Astrocyte of the hippocampus (primary cell): ENCODE results near the gene PDE6D.
"Not testable (repeated sequence)": the region's sequence is repeated elsewhere in the genome, so short reads cannot be mapped to it uniquely, and the experiment has no call there.

Experiments
- DNase-seq: peaks from one replicate; pipeline ENCODE4 v3.0.0; 2011; ENCODE audit warnings: low read depth, low spot score

The PDE6D gene

DNA sequence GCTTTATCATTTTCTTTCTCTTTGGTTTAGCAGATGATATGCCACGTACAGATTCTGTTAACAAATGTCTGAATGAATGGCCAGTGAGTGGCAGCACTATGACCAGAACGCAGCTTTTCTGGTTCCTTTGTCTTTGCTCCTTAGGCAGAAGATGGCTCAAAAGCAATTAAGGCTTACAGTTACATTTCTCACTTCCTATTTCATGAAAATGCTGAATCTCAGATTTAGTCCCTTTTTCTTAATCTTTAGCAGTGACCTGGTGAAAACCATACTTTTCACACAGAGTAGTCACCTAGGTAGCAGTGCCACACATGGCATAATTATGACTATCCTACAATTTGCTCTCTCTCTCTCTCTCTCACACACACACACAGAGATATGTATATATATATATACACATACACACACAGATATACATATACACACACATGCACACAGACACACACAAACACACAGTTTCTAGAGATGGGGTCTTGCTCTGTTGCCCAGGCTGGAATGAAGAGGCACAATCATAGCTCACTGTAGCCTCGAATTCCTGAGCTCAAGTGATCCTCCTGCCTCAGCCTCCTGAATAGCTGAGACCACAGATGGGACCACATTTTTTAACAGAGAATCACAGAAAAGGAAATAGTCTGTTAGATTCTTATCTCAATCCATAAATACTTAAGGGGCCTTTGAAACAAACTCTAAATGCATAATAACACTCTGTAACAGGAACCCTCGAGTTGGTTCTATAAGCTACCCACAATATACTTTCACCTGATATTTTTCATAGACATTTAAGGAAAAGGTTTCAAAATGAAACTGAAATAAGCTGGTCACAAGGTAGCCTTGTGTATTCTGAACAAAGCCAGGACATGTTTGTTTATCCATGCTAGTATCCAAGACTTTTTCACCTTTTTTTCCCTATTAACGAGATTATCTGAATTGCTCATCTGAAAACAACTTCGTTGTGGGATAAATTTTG lies 11.6 kb downstream of the PDE6D start:
- DNase-seq = no peak

DNA sequence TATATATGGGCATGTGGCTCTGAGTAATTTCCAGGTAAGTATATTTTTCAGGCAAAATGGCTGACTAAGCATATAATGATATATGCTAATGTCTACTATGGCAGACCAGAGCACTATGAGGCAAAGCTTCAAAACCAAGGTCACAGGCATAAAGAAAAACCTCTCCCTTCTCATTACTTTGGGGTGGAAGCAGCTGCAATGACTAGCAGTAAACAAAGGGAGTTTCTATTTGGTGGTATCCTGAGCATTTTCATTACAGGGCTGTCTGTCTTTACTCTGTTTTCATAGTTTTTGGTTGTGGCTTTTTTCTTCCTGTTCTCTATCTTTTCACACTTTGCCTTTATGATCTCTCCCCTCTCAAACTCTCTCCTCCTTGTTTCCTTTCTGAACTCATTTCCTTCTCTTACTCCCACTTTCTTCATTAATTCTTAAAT lies 15.6 kb downstream of the PDE6D start:
- DNase-seq = peak; percentile 15

DNA sequence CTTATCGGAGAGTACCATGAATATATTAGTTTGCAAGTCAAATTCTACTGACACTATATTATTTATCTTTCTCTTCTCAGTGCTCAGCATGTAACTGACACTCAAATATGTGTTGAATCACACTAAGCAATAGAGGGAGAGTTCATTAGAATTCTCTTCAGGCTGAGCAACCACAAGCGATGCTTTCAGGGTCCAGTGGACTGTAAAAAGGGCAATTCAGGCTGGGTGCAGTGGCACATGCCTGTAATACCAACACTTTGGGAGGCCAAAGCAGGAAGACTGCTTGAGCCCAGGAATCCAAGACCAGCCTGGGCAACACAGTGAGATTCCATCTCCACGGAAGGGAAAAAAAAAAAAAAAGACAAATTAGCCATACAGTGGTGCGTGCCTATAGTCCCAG lies 16.3 kb downstream of the PDE6D start:
- DNase-seq = peak; percentile 93

DNA sequence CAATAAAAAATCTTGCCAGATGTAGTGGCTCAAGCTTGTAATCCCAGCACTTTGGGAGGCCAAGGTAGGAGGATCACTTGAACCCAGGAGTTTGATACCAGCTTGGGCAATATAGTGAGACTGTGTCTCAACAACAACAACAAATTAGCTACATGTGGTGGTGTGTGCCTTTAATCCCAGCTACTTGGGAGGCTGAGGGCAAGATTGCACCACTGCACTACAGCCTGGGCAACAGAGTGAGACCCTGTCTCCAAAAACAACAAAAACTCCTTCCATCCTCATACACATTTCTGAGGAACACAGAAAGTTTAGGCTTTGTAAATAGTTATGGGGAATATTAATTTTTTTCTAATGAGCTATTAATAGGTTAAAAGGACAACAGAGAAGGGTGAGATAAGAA lies 17.0 kb downstream of the PDE6D start:
- DNase-seq = no peak

DNA sequence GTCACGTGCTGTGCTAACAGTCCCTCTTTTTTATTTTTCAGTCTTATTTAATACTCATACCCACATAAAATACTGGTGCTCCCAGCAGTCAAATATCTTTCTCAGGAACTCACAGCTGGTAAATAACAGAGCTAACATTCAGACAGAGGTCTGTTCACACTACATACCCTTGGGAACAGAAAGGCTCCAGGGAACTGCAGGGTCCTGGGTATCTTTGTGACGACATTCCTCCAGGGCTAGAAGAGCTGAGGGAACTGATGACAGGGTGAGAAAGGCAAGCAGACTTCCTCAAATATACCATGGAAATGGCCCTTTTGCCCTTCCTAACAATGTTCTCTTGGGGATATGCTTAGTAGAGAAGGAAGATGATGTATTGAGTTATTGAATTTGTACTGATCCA lies 19.3 kb downstream of the PDE6D start:
- DNase-seq = no peak

DNA sequence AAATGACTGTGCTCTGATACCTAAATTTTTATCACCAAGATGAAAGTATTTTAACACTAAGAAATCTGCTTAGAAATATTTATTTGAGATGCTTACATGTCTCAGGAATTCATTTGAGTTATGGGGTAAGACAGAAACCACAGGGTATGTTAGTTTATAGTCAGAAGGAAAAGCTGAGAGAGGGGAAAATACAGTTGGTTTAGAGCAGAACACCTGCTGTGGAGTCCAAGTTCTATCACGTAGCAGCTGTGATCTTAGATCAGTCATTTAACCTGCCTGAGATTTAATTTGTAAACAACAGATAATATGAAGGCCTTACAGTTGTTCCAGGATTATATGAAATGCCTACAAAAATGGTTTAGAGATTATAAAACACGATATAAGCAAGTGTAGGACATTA lies 29.0 kb downstream of the PDE6D start:
- DNase-seq = no peak

DNA sequence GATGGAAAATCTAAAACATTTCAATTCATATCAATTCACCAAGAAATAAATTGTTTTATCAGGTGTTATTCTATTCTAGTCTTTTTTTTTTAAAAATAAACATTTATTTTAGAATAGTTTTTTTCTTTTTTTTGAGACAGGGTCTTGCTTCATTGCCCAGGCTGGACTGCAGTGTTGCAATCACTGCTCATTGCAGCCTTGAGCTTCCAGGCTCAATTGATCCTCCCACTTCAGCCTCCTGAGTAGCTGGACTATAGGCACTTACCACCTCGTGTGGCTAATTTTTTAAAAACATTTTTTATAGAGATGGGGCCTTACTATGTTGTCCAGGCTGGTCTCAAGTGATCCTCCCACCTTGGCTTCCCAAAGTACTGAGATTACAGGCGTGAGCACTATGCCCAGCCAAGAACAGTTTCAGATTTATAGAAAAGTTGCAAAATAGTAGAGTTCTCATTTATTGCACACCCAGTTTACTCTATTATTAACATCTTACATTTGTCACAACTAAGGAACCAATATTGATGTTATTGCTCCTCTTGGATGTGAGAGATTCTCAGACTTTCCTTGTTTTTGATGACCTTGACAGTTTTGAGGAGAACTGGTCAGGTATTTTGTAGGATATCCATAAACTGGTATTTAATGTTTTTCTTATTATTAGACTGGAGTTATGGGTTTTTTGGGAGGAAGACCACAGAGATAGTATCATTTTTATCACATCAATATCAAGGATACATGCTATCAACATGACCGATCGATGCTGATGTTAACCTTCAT lies 29.9 kb downstream of the PDE6D start:
- DNase-seq = no peak

DNA sequence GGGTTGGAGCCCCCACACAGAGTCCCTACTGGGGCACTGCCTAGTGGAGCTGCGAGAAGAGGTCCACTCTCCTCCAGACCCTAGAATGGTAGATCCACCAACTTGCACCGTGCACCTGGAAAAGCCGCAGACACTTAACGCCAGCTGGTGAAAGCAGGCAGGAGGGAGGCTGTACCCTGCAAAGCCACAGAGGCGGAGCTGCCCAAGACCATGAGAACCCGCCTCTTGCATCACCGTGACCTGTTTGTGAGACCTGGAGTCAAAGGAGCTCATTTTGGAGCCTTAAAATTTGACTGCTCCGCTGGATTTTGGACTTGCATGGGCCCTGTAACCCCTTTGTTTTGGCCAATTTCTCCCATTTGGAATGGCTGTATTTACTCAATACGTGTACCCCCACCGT lies 32.1 kb downstream of the PDE6D start:
- not testable (repeated sequence) for DNase-seq

DNA sequence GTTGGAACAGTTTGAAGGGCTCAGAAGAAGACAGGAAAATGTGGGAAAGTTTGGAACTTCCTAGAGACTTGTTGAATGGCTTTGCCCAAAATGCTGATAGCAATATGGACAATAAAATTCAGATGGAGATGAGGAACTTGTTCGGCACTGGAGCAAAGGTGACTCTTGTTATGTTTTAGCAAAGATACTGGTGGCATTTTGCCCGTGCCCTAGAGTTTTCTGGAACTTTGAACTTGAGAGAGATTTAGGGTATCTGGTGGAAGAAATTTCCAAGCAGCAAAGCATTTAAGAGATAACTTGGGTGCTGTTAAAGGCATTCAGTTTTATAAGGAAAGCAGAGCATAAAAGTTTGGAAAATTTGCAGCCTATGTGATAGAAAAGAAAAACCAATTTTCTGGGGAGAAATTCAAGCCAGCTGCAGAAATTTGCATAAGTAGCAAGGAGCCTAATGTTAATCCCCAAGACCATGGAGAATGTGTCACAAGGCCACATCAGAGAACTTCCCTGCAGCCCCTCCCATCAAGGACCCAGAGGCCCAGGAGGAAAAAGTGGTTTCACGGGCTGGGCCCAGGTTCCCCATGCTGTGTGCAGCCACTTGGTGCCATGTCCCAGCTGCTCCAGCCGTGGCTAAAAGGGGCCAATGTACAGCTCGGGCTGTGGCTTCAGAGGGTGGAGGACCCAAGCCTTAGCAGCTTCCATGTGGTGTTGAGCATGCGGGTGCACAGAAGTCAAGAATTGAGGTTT lies 32.8 kb downstream of the PDE6D start:
- DNase-seq = not testable (repeated sequence)

DNA sequence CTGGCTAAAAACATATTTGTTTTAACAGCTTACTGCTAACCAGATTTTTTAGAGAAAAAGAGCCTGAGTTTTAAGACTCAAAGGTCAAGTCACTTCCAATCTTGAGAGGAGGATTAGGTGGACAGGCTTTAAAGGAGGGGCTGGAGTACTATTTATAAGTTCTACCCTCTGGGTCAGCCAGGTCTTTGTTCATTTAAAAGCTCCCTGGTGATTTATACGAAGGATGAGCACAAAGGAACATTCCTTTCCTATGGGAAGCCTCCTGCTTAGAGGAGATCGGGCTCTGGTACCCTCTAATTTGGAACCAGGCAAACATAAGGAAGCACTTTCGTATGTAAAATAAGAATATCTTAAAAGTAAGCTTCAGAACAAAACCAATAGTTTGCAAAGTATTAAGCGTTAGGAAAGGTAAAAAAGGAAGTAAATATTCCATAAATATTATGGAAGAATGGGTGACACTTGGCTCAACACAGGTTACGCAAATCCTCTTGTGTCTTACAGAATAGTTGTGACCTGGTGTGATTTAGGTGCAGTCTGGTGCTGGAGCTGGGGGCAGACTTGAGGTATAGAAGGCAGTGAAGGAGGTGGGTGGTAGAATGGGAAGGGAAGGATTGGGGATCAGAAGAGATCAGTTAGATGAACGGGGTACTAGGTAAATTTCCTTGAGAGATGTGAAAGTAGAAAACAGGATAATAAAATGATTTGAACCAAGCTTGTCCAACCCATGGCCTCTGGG lies 35.6 kb downstream of the PDE6D start:
- no peak for DNase-seq

DNA sequence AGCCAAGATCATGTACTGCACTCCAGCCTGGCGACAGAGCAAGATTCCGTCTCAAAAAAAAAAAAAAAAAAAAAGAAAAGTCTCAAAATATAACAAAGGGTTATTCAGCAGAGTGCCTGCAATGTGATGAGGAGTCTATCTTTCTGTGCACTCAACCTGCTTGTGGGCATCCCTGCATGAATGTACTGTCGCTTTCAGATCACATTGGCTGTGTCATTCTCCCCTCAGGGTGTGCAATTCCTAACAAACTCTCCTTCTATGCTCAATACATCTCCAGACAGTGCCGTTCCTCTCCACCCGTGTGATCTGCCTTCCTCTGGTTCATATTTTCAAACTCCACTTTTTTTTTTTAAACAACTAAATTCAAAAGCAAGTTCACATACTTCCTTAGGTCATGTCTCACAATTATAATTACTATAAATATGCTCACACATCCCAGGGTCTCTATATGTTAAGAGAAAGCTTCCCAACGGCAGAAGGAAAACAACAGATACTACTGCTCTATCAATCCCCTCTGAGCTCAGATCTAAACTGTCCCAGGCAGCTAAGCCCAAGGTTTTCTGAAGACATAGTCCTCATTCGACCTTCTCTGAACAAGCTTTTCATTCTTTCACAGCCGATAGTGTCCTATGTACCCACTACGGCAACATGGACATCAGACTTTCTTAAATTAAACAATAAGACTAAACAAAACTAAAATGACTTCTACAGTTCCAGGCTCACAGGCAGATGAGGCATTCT lies 37.5 kb downstream of the PDE6D start:
- no peak for DNase-seq

DNA sequence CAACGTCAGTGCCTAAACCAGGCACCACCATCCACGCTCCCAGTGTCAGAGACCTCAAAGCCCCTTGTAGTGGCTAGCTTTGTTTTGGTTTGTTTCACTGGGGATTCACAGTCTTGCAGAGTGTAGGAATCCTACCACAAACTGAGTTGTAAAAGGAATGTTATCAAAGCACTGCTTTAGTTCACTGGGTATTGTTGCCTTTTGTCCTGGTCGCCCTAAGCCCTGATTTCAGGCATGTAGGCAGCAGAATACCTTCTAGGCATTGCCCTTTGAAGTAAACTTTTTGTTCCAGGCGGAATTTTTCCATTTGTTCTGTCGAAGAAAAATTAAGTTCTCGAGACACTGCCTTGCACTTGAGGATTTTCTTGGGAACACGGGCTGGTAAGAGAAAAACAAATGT lies 43.3 kb downstream of the PDE6D start:
- DNase-seq = peak; percentile 15

DNA sequence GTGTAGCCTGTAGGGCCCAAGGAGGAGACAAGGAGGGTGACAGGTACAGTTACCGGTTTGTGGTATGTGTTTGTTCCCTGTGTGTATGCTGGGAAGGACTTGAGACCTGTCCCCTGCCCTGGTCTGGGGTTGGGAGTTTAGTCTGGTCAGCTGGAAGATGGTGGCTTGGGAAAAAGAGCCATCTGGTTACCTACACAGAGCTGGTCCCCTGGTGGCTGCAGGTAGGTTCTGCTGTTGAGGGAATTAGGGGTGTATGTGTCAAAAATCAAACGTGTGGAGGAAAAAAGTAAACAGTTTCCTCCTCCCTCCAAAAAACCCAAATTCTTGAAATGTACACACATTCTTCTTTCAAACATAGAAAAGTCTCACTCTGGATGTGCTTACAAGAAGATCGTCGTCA lies 48.5 kb downstream of the PDE6D start:
- DNase-seq = no peak

DNA sequence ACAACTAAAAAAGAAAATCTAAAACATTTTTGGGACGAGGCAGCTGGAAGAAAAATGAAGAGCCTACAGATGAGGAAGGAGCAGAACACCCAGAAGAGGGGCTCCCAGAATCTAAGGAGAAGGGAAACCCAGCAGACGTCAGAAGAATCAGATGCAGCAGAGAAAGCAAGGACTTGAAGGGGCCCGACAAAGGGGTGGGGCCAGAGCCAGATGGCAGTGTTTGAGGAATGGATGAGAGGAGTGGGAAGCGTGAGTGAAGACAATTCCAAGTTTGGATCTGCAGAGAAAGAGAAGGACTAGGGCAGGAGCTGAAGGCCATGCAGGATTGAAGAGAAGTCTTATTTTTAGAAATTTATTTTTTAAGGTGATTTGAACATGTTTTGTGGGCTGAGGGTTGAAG lies 53.5 kb downstream of the PDE6D start:
- no peak for DNase-seq

DNA sequence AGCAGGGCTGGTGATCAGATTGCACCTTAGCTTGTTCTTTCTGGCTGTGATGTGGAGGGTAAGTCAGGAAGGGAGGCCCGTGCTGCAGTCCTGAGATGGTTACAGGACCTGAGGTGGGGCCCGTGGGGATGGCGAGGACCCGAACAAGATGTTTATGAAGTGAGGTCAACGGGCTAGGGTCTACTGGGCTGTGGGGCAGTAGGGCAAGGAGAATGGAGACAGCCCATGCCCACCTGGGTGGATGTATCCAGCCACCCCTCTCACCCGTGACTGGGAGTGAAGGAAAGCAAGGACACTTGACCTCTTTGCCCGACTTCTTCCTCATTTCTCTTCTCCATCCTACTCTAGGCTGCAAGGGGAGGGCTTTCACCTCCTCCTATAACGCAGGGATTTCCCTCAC lies 54.8 kb downstream of the PDE6D start:
- DNase-seq = no peak

DNA sequence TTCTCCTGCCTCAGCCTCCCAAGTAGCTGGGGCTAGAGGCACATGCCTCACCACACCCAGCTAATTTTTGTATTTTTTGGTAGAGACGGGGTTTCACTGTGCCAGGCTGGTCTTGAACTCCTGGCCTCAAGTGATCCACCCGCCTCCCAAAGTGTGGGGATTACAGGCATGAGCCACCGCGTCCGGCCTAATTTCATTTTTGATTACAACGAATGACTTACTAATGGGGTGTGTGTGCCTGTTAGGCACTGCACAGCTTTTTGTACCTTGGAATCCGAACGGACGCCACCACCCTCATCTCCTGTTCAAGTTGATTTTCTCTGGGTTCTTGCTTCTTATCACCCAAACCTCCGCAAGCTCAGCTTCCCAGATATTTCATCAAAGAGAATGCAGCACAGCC lies 55.6 kb downstream of the PDE6D start:
- no peak for DNase-seq

DNA sequence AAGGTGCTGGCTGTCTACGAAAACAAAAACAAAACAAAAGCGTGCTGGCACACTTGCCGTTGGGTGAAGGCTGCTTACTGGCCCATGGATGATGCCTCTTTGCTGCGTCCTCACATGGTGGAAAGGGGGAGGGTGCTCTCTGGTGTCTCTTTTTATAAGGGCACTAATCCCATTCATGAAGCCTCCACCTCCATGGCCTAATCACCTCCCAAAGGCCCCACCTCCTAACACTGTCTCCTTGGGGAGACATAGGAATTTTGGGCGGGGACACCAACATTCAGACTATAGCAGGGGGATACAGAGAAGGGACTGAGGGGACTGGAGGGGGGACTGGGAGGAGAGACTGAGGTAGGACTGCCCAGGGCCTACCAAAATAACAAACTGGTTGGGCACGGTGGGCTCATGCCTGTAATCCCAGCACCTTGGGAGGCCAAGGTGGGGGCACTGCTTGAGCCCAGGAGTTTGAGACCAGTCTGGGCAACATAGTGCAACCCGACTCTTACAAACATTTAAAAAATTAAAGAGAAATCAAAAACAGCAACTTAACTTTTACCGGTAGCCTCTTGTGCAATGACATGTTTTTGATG lies 58.3 kb downstream of the PDE6D start:
- DNase-seq = no peak

DNA sequence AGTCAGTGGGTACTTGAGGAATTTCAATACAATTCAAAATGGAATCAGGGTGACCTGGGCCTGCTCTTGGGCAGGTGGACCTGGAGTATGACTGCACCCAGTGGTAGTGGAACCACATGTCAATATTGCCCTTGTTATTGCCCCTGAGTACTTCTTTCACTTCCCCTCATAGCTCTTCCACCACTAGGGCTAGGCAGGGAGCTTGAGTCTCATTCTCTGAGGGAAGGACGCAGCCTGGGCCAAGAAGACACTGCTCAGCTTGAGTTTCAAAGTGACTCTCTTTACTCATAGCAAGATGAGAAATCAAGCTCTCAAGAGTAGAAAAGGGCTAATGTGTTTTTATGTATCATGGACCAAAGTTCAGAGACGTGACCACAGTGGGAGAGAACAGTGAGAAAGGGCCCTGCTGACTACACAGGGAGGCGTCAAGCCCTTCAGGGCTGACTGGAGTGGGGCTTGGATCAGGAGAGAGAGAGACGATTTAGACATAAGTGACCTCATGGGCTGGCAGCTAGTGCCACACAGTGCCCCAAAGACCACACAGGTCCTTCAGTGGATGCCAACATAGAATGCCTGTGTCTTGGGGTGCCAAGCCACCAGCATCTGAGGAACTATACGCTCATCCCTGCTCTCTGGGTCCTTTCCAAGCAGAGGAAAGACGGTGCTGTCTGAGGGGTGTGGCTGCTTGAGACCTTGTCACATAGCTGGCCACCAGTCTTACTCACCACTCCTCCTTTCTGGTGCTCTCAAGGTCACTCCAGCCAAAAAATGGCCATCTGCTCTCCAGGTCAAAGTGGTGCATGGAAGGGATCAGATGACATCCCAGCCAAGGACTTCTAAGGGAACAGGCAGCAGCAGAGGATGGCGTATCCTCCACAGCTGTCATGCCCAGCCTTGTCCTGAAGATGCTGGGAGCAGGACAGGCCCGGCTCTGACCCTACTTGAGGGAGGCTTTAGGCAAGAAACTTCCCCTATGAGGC lies 59.8 kb downstream of the PDE6D start:
- no peak for DNase-seq
